ENCODE measurements around the gene ATP1B1.

The ATP1B1 gene

GRCh38 chr1:169106095-169106920, at the start of gene ATP1B1:
Gene ATP1B1 (plus strand): TSS chr1:169106690. CDS start chr1:169106830, 140 bp downstream.
- peak; percentile 26; the same call in 1 of the 2 replicates for TF ChIP-seq CTCF (IDR thresholded peaks at IDR 0.05; ENCODE audit: low read depth, low read length)
- peak within 1 kb of the TSS; percentile 89 for H3K4me3 ChIP-seq (ENCODE audit: low read depth, low read length)

GRCh38 chr1:169059421-169059820, 47.1 kb upstream of the ATP1B1 start:
- H3K4me3 ChIP-seq (ENCODE audit: low read depth, low read length) = no peak overlapping the region
- no peak for TF ChIP-seq CTCF (IDR thresholded peaks at IDR 0.05; ENCODE audit: low read depth, low read length)

GRCh38 chr1:169060043-169060722, 46.3 kb upstream of the ATP1B1 start:
- no peak overlapping the region for H3K4me3 ChIP-seq (ENCODE audit: low read depth, low read length)
- no peak for TF ChIP-seq CTCF (IDR thresholded peaks at IDR 0.05; ENCODE audit: low read depth, low read length)

DNA sequence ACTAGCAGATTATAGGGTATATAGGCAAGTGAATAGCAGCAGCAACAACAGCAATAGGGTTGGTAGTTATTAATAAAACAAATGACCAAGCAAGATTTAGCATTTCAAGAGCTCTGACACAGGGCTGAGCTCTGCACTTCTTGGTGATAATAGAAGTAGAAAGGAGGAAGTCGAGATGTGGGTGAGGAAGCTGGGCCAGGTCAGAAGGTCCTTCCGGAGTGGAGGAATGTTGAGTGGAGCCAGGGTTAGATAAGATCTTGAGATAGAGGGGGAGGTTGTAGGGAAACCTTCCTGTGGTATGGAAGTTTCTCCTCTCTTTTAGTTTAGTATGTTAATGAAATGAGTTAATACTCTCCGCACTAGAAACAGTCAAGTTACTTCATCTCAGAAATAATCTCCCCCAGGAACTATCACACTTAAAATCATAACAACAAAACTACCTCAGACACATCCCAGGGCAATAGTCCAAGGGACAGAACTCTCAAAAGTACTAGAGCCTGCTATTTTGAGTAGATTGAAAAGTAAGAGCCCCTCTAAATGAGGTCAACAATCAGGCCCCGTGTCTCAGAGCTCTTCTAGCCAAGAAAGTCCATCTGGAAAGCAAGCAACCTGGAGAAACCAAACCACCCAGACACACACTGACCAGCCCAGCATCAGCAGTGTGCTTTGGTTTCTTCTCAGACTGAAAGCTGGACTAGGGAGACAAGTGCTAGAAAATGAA, 45.4 kb upstream of the ATP1B1 start:
- no peak overlapping the region for H3K4me3 ChIP-seq (ENCODE audit: low read depth, low read length)

DNA sequence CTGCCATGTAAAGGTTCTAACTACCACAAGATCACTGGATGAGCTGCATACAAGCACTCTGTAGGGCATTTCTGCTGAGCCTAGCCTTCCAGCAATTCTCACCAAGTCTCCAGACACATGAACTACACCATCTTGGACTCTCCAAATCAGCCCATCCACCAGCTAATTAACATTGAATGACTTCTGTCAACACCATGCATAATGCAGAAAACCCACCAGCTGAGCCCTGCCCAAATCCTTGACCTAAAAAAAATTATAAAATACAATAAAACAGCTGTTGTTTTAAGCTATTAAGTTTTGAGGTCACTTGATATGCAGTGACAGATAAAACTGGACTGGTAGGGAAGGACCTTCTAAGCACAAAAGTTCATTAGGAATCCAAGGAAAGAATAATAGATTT, 44.3 kb upstream of the ATP1B1 start:
- no peak overlapping the region for H3K4me3 ChIP-seq (ENCODE audit: low read depth, low read length)
- TF ChIP-seq CTCF (IDR thresholded peaks at IDR 0.05; ENCODE audit: low read depth, low read length) = no peak

More for the DNA sequence above, 45.4 kb upstream of the ATP1B1 start:
- no peak for TF ChIP-seq CTCF (IDR thresholded peaks at IDR 0.05; ENCODE audit: low read depth, low read length)

DNA sequence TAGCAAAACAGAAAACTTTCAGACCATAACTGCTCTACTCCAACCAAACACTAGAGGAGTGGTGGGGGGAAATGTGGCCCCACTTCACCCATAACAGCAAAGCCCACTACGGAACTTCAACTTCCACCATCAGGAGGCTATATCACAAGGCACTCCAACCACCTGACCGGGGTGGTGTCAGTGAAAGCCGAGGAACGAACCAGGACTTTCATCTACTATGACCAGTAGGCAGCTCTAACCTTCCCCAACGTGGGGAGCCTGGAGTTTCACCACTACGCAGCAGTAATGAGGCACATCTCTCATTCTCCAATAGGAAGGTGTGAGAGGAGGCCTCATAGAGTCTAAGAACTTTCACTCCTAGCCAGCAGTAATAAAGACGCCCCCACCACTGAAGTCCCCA, 42.4 kb upstream of the ATP1B1 start:
- H3K4me3 ChIP-seq (ENCODE audit: low read depth, low read length) = no peak overlapping the region
- TF ChIP-seq CTCF (IDR thresholded peaks at IDR 0.05; ENCODE audit: low read depth, low read length) = no peak

All from WI38 (cell line).